ENCODE data around the gene DDX41. TPM values are rescaled to one million over a fixed set of nuclear protein-coding genes. Genes with fewer than 3 reads are reported as not detected.

Gene DDX41
- total RNA-seq, 1 experiment from 2014 or later: 135 TPM

DNA sequence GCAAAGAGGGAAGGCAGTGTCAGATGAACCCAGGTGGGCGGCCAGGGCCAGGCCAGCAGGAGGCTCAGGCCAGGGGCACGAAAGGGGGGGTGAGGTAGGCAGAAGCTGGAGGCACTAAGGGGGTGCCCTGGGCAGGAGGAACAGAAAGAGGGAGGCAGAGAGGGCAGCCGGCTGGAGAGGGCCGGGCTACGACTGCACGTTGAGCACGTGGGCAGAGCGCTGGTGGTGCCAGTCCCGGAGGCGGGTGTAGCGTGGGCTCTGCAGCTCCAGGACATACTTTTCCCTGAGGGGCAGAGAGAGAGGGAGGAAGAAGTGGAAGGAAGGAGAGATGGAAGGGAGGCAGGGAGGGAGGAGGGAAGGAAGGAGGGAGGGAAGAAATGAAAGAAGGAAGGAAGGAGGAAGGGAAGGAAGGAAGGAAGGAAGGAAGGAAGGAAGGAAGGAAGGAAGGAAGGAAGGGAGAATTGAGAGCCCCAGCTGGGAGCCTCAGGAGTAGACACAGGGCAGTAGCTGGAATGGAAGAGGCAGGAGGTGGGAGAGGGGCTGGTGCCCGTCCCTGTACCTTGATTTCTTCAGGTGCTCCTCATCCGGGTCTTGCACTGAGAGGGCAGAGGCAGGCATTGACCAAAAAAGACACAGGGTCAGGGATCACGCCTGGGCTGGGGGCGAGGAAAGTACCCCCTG is 26.3 kb downstream of the DDX41 start:
- DNase-seq (ENCODE audit: unreplicated experiment): no peak
- no peak overlapping the region for H3K4me3 Mint-ChIP-seq (ENCODE audit: unreplicated experiment)
- no peaks in the 10 kb centered on the region for H3K27me3 Mint-ChIP-seq (ENCODE audit: insufficient read depth, unreplicated experiment)
- H3K9me3 Mint-ChIP-seq (ENCODE audit: unreplicated experiment): no peaks in the 10 kb centered on the region
- intact Hi-C loops (cut with micrococcal nuclease): no loop called here
- peaks cover 37% of the 10 kb centered on the region for H3K36me3 Mint-ChIP-seq (ENCODE audit: insufficient read depth, unreplicated experiment)
- no peak overlapping the region for H3K27ac Mint-ChIP-seq (ENCODE audit: low read depth, unreplicated experiment)
- POLR2A ChIA-PET: interaction anchor here (1.3 kb wide), 1 partner anchor 35 kb away, joined by 3 read pairs; no protein-coding TSS in a partner anchor
- CTCF ChIA-PET: interaction anchor here (0.7 to 4.1 kb wide), 4 partner anchors 11 to 101 kb away, joined by 3 to 24 read pairs (median 4); no protein-coding TSS in a partner anchor
- H3K4me1 Mint-ChIP-seq (ENCODE audit: insufficient read depth, unreplicated experiment): peaks cover 26% of the 10 kb centered on the region
- TF ChIP-seq, protein P1, sequence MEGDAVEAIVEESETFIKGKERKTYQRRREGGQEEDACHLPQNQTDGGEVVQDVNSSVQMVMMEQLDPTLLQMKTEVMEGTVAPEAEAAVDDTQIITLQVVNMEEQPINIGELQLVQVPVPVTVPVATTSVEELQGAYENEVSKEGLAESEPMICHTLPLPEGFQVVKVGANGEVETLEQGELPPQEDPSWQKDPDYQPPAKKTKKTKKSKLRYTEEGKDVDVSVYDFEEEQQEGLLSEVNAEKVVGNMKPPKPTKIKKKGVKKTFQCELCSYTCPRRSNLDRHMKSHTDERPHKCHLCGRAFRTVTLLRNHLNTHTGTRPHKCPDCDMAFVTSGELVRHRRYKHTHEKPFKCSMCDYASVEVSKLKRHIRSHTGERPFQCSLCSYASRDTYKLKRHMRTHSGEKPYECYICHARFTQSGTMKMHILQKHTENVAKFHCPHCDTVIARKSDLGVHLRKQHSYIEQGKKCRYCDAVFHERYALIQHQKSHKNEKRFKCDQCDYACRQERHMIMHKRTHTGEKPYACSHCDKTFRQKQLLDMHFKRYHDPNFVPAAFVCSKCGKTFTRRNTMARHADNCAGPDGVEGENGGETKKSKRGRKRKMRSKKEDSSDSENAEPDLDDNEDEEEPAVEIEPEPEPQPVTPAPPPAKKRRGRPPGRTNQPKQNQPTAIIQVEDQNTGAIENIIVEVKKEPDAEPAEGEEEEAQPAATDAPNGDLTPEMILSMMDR (IDR thresholded peaks at IDR 0.05; ENCODE audit: unreplicated experiment): no peak
- BruUV-seq (replicated peaks): no TSS peak

DNA sequence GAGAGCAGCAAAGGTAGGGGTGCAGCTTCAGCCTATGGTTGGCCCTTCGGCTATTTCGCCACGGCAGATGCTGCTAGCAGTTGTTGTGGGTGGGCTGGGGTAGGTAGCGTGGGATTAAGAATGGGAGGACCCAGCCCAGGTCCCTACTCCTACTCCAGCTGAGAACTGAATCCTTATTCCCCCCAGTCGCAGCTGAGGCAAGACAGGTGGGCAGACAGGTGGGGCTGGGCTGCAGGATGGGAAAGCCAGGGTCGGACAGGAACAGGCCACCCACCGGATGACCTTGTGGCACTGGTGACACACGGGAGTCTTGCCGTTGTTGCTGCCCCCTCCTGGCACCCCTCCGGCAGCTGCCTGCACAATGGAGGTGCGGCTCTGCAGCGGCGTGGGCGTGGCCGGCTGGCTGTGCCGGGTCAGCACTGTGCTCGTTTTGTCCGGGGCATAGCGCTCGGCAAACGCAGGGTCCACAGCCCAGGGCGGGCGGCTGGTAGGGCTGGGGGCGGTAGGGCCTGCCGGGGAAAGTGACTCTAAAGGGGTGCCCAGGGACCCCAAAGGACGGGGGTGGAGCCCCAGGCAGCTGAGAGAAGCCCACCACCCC is 27.5 kb downstream of the DDX41 start:
- TF ChIP-seq, protein P1 (IDR thresholded peaks at IDR 0.05; ENCODE audit: unreplicated experiment): no peak
- no peak overlapping the region for H3K4me3 Mint-ChIP-seq (ENCODE audit: unreplicated experiment)
- peaks cover 25% of the 10 kb centered on the region for H3K4me1 Mint-ChIP-seq (ENCODE audit: insufficient read depth, unreplicated experiment)
- H3K9me3 Mint-ChIP-seq (ENCODE audit: unreplicated experiment): no peaks in the 10 kb centered on the region
- peaks cover 40% of the 10 kb centered on the region for H3K36me3 Mint-ChIP-seq (ENCODE audit: insufficient read depth, unreplicated experiment)
- CTCF ChIA-PET: interaction anchor here (0.5 to 4.1 kb wide), 5 partner anchors 12 to 100 kb away, joined by 3 to 24 read pairs (median 3); no protein-coding TSS in a partner anchor
- POLR2A ChIA-PET: interaction anchor here (1.0 to 1.3 kb wide), 2 partner anchors 12 to 34 kb away, joined by 3 read pairs; no protein-coding TSS in a partner anchor
- intact Hi-C loops (cut with micrococcal nuclease): no loop called here
- no peak overlapping the region for H3K27ac Mint-ChIP-seq (ENCODE audit: low read depth, unreplicated experiment)
- H3K27me3 Mint-ChIP-seq (ENCODE audit: insufficient read depth, unreplicated experiment): no peaks in the 10 kb centered on the region
- no peak for DNase-seq (ENCODE audit: unreplicated experiment)
- BruUV-seq (replicated peaks): no TSS peak

- H3K27ac Mint-ChIP-seq (ENCODE audit: low read depth, unreplicated experiment): no peak overlapping the region
- ChIA-PET POLR2A (interaction anchor here (0.9 kb wide), 1 partner anchor 11 kb away, joined by 3 read pairs; no protein-coding TSS in a partner anchor), CTCF (interaction anchor here (0.6 to 4.1 kb wide), 4 partner anchors 9 to 376 kb away, joined by 3 to 24 read pairs (median 4); no protein-coding TSS in a partner anchor)
- H3K27me3 Mint-ChIP-seq (ENCODE audit: insufficient read depth, unreplicated experiment): no peaks in the 10 kb centered on the region
- peaks cover 43% of the 10 kb centered on the region for H3K36me3 Mint-ChIP-seq (ENCODE audit: insufficient read depth, unreplicated experiment)
- no TSS peak for BruUV-seq (replicated peaks)
- TF ChIP-seq, protein P1 (IDR thresholded peaks at IDR 0.05; ENCODE audit: unreplicated experiment): no peak
- no peaks in the 10 kb centered on the region for H3K9me3 Mint-ChIP-seq (ENCODE audit: unreplicated experiment)
- DNase-seq (ENCODE audit: unreplicated experiment): no peak
- intact Hi-C loops (cut with micrococcal nuclease): no loop called here
- no peak overlapping the region for H3K4me3 Mint-ChIP-seq (ENCODE audit: unreplicated experiment)
- H3K4me1 Mint-ChIP-seq (ENCODE audit: insufficient read depth, unreplicated experiment): peaks cover 22% of the 10 kb centered on the region
Measured at GRCh38 chr5:177487975-177488374, 28.8 kb downstream of the DDX41 start.

DNA sequence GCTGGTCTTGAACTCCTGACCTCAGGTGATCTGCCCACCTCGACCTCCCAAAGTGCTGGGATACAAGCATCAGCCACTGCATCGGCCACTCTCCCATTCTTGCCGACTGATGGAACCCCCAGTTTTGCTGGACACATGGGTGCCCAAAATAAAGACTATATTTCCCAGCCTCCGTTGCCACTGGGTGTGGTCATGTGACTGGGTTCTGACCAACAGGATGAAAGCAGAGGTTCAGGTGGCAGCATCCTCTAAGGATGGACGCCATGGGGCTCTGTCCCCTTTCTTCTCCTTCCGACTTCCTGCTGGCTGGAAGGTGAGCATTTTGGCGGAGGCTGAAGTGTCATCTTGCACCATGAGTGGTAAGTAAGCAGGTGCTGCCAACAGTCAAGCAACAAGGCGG is 29.6 kb downstream of the DDX41 start:
- TF ChIP-seq, protein P1 (IDR thresholded peaks at IDR 0.05; ENCODE audit: unreplicated experiment): no peak
- H3K36me3 Mint-ChIP-seq (ENCODE audit: insufficient read depth, unreplicated experiment): peaks cover 39% of the 10 kb centered on the region

More for the DNA sequence above, 29.6 kb downstream of the DDX41 start:
- no TSS peak for BruUV-seq (replicated peaks)
- no peaks in the 10 kb centered on the region for H3K27me3 Mint-ChIP-seq (ENCODE audit: insufficient read depth, unreplicated experiment)
- CTCF ChIA-PET: interaction anchor here (1.2 to 1.4 kb wide), 2 partner anchors 8 to 375 kb away, joined by 3 to 4 read pairs; no protein-coding TSS in a partner anchor
- H3K4me3 Mint-ChIP-seq (ENCODE audit: unreplicated experiment): no peak overlapping the region
- POLR2A ChIA-PET: no interaction called here
- H3K4me1 Mint-ChIP-seq (ENCODE audit: insufficient read depth, unreplicated experiment): peaks cover 21% of the 10 kb centered on the region
- H3K27ac Mint-ChIP-seq (ENCODE audit: low read depth, unreplicated experiment): no peak overlapping the region
- H3K9me3 Mint-ChIP-seq (ENCODE audit: unreplicated experiment): no peaks in the 10 kb centered on the region
- no peak for DNase-seq (ENCODE audit: unreplicated experiment)
- intact Hi-C loops (cut with micrococcal nuclease): no loop called here
